Fibroblast of the aortic adventitia (primary cell): ENCODE data around the gene WDR70. TPM values are rescaled to one million over a fixed set of nuclear protein-coding genes. Genes with fewer than 3 reads are reported as not detected.
A peak's percentile ranks its signal among the peaks of the same experiment; 100 is the strongest.

Source experiments
- DNase-seq: peaks from one replicate; pipeline ENCODE4 v3.0.0-alpha.2; 2010; ENCODE audit warnings: low read depth
- H3K4me3 ChIP-seq: 2 replicates; pipeline ENCODE4 v1.5.1; 2011; ENCODE audit warnings: low read depth, mild to moderate bottlenecking, control low read depth, low read length, moderate library complexity
- total RNA-seq: library from RNA; depleted of rRNA; stranded (reverse); fragments of >200 nt; gene quantifications from 2 replicates; pipeline ENCODE4 v1.2.3, GENCODE V29; 2012; ENCODE audit warnings: low replicate concordance
- TF ChIP-seq, protein P1 (sequence below): IDR thresholded peaks from 2 replicates; pipeline ENCODE4 v1.5.1; 2011; ENCODE audit warnings: mild to moderate bottlenecking, low read length, control low read depth, inconsistent platforms; ENCODE audit not compliant: insufficient read depth

WDR70 gene
- total RNA-seq, 1 donor, result 24.6 TPM

DNA sequence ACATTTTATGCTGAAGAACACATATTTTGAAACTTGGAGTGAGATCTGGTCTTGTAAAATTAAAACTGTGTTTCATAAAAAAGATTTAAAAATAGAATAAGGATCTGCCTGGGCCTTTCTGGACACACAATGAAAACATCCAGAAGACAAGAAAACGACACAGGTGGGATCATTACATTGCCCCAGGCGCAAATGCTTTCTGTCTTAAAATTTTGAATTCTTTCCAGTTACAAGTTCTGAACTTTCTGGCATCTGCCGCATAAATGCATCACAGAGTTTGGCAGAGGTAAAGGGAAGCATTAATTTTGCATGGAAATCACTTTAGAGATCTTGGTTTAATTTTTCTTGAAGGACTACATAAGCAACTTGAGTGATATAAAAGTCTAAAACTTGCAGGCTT lies 219.6 kb downstream of the WDR70 start:
- peak; percentile 24 for DNase-seq
- TF ChIP-seq, protein P1, sequence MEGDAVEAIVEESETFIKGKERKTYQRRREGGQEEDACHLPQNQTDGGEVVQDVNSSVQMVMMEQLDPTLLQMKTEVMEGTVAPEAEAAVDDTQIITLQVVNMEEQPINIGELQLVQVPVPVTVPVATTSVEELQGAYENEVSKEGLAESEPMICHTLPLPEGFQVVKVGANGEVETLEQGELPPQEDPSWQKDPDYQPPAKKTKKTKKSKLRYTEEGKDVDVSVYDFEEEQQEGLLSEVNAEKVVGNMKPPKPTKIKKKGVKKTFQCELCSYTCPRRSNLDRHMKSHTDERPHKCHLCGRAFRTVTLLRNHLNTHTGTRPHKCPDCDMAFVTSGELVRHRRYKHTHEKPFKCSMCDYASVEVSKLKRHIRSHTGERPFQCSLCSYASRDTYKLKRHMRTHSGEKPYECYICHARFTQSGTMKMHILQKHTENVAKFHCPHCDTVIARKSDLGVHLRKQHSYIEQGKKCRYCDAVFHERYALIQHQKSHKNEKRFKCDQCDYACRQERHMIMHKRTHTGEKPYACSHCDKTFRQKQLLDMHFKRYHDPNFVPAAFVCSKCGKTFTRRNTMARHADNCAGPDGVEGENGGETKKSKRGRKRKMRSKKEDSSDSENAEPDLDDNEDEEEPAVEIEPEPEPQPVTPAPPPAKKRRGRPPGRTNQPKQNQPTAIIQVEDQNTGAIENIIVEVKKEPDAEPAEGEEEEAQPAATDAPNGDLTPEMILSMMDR, result no peak
- H3K4me3 ChIP-seq, result no peak overlapping the region

DNA sequence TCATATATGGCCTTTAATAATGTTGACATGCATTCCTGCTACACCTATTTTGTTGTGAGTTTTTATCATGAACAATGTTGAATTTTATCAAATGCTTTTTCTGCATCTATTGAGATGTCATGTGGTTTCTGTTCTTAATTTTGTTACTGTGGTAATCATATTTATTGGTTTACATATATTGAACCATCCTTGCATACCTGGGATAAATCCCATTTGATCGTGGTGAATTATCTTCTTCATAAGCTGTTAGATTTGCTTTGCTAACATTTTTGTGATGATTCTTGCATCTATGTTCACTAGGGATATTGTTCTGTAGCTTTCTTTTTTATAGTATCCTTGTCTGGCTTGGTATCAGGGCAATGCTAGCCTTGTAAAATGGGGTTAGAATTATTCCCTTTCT lies 222.0 kb downstream of the WDR70 start:
- no peak for DNase-seq
- TF ChIP-seq, protein P1, result no peak
- no peak overlapping the region for H3K4me3 ChIP-seq

DNA sequence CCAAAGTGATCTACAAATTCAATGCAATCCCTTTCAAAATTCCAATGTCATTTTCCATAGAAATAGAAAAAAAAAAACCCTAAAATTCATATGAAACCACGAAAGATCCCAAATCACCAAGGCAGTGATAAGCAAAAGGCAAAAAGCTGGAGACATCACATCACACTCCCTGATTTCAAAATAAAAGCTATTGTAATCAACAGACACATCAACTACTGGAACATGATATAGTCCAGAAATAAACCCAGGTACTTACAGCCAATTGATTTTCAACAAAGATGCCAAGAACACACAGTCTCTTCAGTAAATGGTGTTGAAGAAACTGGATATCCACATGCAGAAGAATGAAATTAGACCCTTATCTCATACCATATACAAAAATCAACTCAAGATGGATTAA lies 224.0 kb downstream of the WDR70 start:
- TF ChIP-seq, protein P1, result no peak
- peak; percentile 15 for DNase-seq
- no peak overlapping the region for H3K4me3 ChIP-seq

DNA sequence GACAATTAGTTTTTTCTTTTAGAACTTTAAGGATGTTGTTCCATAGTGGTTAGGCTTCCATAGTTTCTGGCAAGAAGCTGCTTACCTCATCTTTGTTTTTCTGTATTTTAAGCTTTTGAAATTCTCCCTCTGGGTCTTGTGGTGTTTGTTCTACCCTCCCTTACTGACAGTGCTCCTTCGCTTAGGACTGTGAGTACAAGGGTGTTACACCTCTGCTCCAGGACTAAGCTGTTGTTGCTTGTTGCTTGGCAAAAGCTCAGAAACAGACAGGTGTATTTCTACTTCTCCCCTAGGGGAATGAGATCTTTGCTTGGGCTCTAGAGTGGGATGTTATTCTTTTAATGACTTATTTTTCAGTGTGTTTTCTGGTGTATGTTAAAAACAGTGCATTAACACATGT lies 225.2 kb downstream of the WDR70 start:
- DNase-seq, result no peak

DNA sequence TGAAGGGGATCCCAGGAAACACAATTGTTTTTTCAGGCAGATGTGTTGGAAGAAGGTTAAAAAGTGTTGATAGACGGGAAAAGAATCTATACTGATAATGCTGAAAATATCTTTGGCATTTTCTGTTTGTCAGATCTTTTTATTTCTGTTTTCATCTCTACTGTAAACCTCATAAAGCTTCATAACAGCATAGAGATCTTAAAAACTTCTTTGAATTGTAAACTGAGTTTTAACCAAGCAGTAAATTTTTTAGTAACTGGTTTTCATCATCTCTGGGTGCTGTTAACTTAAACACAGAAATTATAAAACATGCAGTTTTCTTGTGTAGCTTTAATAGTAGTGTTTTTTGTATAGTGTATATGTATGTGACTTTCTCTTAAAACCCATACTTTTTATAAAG lies 227.0 kb downstream of the WDR70 start:
- TF ChIP-seq, protein P1, result no peak
- H3K4me3 ChIP-seq, result no peak overlapping the region
- no peak for DNase-seq

More for the DNA sequence above, 225.2 kb downstream of the WDR70 start:
- TF ChIP-seq, protein P1, result no peak
- no peak overlapping the region for H3K4me3 ChIP-seq

DNA sequence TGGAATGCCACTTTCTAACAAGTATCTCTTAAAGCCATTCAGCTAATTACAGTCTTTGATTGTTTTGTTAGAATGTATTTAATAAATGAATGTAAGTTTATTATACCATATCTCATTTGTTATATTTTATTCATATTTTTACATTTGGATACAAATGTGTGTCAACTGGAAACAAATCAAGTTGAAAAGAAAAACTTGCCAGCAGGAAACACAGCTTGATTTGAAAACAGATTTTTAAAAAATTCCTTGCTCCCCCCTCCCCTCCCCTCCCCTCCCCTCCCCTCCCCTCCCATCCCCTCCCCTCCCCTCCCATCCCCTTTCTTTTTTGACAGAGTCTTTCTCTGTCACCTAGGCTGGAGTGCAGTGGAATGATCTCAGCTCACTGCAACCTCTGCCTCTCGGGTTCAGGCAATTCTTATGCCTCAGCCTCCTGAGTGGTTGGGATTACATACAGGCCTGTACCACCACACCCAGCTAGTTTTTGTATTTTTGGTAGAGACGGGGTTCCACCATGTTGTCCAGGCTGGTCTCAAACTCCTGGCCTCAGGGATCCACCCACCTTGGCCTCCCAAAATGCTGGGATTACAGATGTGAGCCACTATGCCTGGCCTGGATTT lies 227.6 kb downstream of the WDR70 start:
- no peak overlapping the region for H3K4me3 ChIP-seq
- TF ChIP-seq, protein P1, result no peak
- no peak for DNase-seq

DNA sequence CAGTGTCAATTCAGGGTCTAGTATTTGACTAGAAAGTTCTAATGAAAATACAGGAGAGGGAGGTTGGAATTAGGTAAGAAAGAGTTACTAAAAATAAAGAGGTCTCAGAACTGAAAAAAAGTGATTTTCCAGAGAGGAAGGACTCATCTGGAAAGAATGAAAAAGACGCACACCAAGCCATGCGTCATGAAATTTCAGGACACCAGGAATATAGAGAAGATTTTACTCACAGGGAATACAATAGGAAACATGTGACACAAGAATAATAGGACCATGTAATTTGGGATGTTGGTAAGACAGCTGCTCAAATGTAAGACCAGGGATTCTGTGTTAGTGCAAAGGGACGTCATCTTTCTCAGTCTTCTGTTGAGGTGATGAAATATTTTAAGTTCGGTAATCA lies 236.1 kb downstream of the WDR70 start:
- H3K4me3 ChIP-seq, result no peak overlapping the region
- TF ChIP-seq, protein P1, result no peak
- DNase-seq, result peak; percentile 94
